Activated CD8-positive, alpha-beta T cell treated with anti-CD3 and anti-CD28 coated beads, Interleukin-2, amount 10 ng/mL, durations not matched to agents 7 days and 5 days (primary cell): Measurements from ENCODE around the gene TMEM132E. TPM values are rescaled to one million over a fixed set of nuclear protein-coding genes. Genes with fewer than 3 reads are reported as not detected.
A peak's percentile ranks its signal among the peaks of the same experiment; 100 is the strongest.

Experiments used
- ATAC-seq: fragments of 150-1000 bp; cut with Tn5 transposase; one replicate; pipeline ENCODE4 v1.10.0; 2021; ENCODE audit warnings: moderate library complexity
- CTCF ChIA-PET: fragments of 350-600 bp; sonication (Branson Sonifier 250); formaldehyde crosslinking; loops from one replicate; lab custom pipeline; 2021; ENCODE audit warnings: antibody characterized with exemption; lab: Charles Lee
- POLR2A ChIA-PET: fragments of 350-600 bp; sonication (Branson Sonifier 250); formaldehyde crosslinking; loops from one replicate; lab custom pipeline; 2021; ENCODE audit warnings: antibody characterized with exemption; lab: Charles Lee
- DNase-seq: peaks from one replicate; pipeline ENCODE4 v3.0.0-alpha.2; 2020
- H3K27ac Mint-ChIP-seq: one replicate; pipeline ENCODE4 v1.8.0; 2021; ENCODE audit warnings: mild to moderate bottlenecking, mixed read lengths
- H3K27me3 Mint-ChIP-seq: one replicate; pipeline ENCODE4 v1.8.0; 2021; ENCODE audit warnings: low read depth, mixed read lengths
- H3K36me3 Mint-ChIP-seq: one replicate; pipeline ENCODE4 v1.8.0; 2021; ENCODE audit warnings: low read depth, mixed read lengths
- H3K4me1 Mint-ChIP-seq: one replicate; pipeline ENCODE4 v1.8.0; 2021; ENCODE audit warnings: low read depth, mixed read lengths
- H3K4me3 Mint-ChIP-seq: one replicate; pipeline ENCODE4 v1.8.0; 2021; ENCODE audit warnings: mild to moderate bottlenecking, mixed read lengths
- H3K9me3 Mint-ChIP-seq: one replicate; pipeline ENCODE4 v1.8.0; 2022; ENCODE audit warnings: mixed read lengths; ENCODE audit not compliant: insufficient read depth
- total RNA-seq, 2 experiments: library from RNA; stranded (reverse); gene quantifications; one replicate each; pipeline ENCODE4 v1.2.3, GENCODE V29; 2021

Gene TMEM132E
- total RNA-seq, 2 experiments from 2014 or later, result not detected

GRCh38 chr17:34624767-34625383 is 45.5 kb downstream of the TMEM132E start:
- CTCF ChIA-PET, result no interaction called here
- H3K4me3 Mint-ChIP-seq, result no peak overlapping the region
- peaks cover 44% of the 10 kb centered on the region for H3K27me3 Mint-ChIP-seq

GRCh38 chr17:34626121-34626681 is 46.8 kb downstream of the TMEM132E start:
- ChIA-PET CTCF (no interaction called here), POLR2A (no interaction called here)
- no peaks in the 10 kb centered on the region for H3K36me3 Mint-ChIP-seq
- ATAC-seq, result no peak
- H3K4me3 Mint-ChIP-seq, result no peak overlapping the region
- H3K9me3 Mint-ChIP-seq, result no peaks in the 10 kb centered on the region
- H3K4me1 Mint-ChIP-seq, result no peaks in the 10 kb centered on the region
- no peak overlapping the region for H3K27ac Mint-ChIP-seq
- H3K27me3 Mint-ChIP-seq, result peaks cover 48% of the 10 kb centered on the region
- no peak for DNase-seq

More at GRCh38 chr17:34624767-34625383, 45.5 kb downstream of the TMEM132E start:
- Mint-ChIP-seq H3K4me1 (no peaks in the 10 kb centered on the region), H3K9me3 (no peaks in the 10 kb centered on the region), H3K27ac (no peak overlapping the region), H3K36me3 (no peaks in the 10 kb centered on the region)
- no peak for ATAC-seq
- POLR2A ChIA-PET, result no interaction called here
- DNase-seq, result no peak

GRCh38 chr17:34628879-34629278 is 49.5 kb downstream of the TMEM132E start:
- Mint-ChIP-seq H3K27me3 (peaks cover 42% of the 10 kb centered on the region), H3K27ac (no peak overlapping the region)
- CTCF ChIA-PET, result interaction anchor here (2.2 kb wide), 1 partner anchor 9 kb away, joined by 7 read pairs; no protein-coding TSS in a partner anchor

GRCh38 chr17:34633351-34633750 is 54.0 kb downstream of the TMEM132E start:
- no peak for DNase-seq
- no peak overlapping the region for H3K27ac Mint-ChIP-seq

More at GRCh38 chr17:34628879-34629278, 49.5 kb downstream of the TMEM132E start:
- no peaks in the 10 kb centered on the region for H3K4me1 Mint-ChIP-seq
- no peaks in the 10 kb centered on the region for H3K9me3 Mint-ChIP-seq
- no peak overlapping the region for H3K4me3 Mint-ChIP-seq
- H3K36me3 Mint-ChIP-seq, result no peaks in the 10 kb centered on the region
- no peak for DNase-seq
- ATAC-seq, result no peak
- POLR2A ChIA-PET, result no interaction called here

GRCh38 chr17:34633760-34634159 is 54.4 kb downstream of the TMEM132E start:
- no peak for ATAC-seq
- peaks cover 3% of the 10 kb centered on the region for H3K4me1 Mint-ChIP-seq
- ChIA-PET CTCF (no interaction called here), POLR2A (no interaction called here)
- no peaks in the 10 kb centered on the region for H3K9me3 Mint-ChIP-seq
- no peak overlapping the region for H3K27ac Mint-ChIP-seq
- no peak overlapping the region for H3K4me3 Mint-ChIP-seq
- no peaks in the 10 kb centered on the region for H3K36me3 Mint-ChIP-seq
- no peak for DNase-seq
- H3K27me3 Mint-ChIP-seq, result peaks cover 18% of the 10 kb centered on the region

More at GRCh38 chr17:34633351-34633750, 54.0 kb downstream of the TMEM132E start:
- peaks cover 18% of the 10 kb centered on the region for H3K27me3 Mint-ChIP-seq
- no peaks in the 10 kb centered on the region for H3K9me3 Mint-ChIP-seq
- no peaks in the 10 kb centered on the region for H3K36me3 Mint-ChIP-seq
- peaks cover 3% of the 10 kb centered on the region for H3K4me1 Mint-ChIP-seq
- ChIA-PET CTCF (no interaction called here), POLR2A (no interaction called here)
- no peak for ATAC-seq
- no peak overlapping the region for H3K4me3 Mint-ChIP-seq

- no peaks in the 10 kb centered on the region for H3K36me3 Mint-ChIP-seq
- no peaks in the 10 kb centered on the region for H3K9me3 Mint-ChIP-seq
- H3K4me1 Mint-ChIP-seq, result peaks cover 3% of the 10 kb centered on the region
- no peak overlapping the region for H3K27ac Mint-ChIP-seq
- DNase-seq, result no peak
- H3K27me3 Mint-ChIP-seq, result peaks cover 15% of the 10 kb centered on the region
- ATAC-seq, result no peak
- CTCF ChIA-PET, result interaction anchor here (1.5 kb wide), 1 partner anchor 92 kb away, joined by 3 read pairs; no protein-coding TSS in a partner anchor
- POLR2A ChIA-PET, result no interaction called here
- no peak overlapping the region for H3K4me3 Mint-ChIP-seq
Measured at GRCh38 chr17:34634551-34635160, 55.3 kb downstream of the TMEM132E start.

- no peaks in the 10 kb centered on the region for H3K36me3 Mint-ChIP-seq
- no peak overlapping the region for H3K4me3 Mint-ChIP-seq
- peaks cover 3% of the 10 kb centered on the region for H3K4me1 Mint-ChIP-seq
- no peaks in the 10 kb centered on the region for H3K9me3 Mint-ChIP-seq
- DNase-seq (no peak), ATAC-seq (no peak)
- peaks cover 13% of the 10 kb centered on the region for H3K27me3 Mint-ChIP-seq
- CTCF ChIA-PET, result no interaction called here
- no peak overlapping the region for H3K27ac Mint-ChIP-seq
- POLR2A ChIA-PET, result no interaction called here
Measured at GRCh38 chr17:34635876-34636275, 56.5 kb downstream of the TMEM132E start.

- DNase-seq, result no peak
- ChIA-PET POLR2A (no interaction called here), CTCF (interaction anchor here (1.0 to 2.7 kb wide), 5 partner anchors 9 to 219 kb away, joined by 3 to 23 read pairs (median 7); no protein-coding TSS in a partner anchor)
- no peak for ATAC-seq
- Mint-ChIP-seq H3K9me3 (no peaks in the 10 kb centered on the region), H3K4me1 (peaks cover 3% of the 10 kb centered on the region), H3K4me3 (no peak overlapping the region), H3K27ac (no peak overlapping the region), H3K36me3 (no peaks in the 10 kb centered on the region), H3K27me3 (peaks cover 16% of the 10 kb centered on the region)
Measured at GRCh38 chr17:34637041-34637547, 57.7 kb downstream of the TMEM132E start.

- peak; percentile 87 for DNase-seq
- H3K27ac Mint-ChIP-seq, result no peak overlapping the region
- H3K27me3 Mint-ChIP-seq, result peaks cover 16% of the 10 kb centered on the region
- peak overlapping the region; percentile 30 for H3K4me3 Mint-ChIP-seq
- H3K36me3 Mint-ChIP-seq, result no peaks in the 10 kb centered on the region
- peaks cover 3% of the 10 kb centered on the region for H3K4me1 Mint-ChIP-seq
- POLR2A ChIA-PET, result no interaction called here
- H3K9me3 Mint-ChIP-seq, result no peaks in the 10 kb centered on the region
- ATAC-seq, result peak; percentile 99
- CTCF ChIA-PET, result interaction anchor here (0.6 to 2.7 kb wide), 17 partner anchors 9 to 482 kb away, joined by 3 to 23 read pairs (median 3); no protein-coding TSS in a partner anchor
Measured at GRCh38 chr17:34637548-34638525, 58.5 kb downstream of the TMEM132E start.

- CTCF ChIA-PET, result interaction anchor here (0.7 to 2.7 kb wide), 14 partner anchors 8 to 481 kb away, joined by 3 to 23 read pairs (median 4); no protein-coding TSS in a partner anchor
- Mint-ChIP-seq H3K27me3 (peaks cover 16% of the 10 kb centered on the region), H3K9me3 (no peaks in the 10 kb centered on the region), H3K36me3 (no peaks in the 10 kb centered on the region), H3K27ac (no peak overlapping the region), H3K4me3 (no peak overlapping the region), H3K4me1 (peaks cover 3% of the 10 kb centered on the region)
- DNase-seq (no peak), ATAC-seq (peak; percentile 5)
- POLR2A ChIA-PET, result no interaction called here
Measured at GRCh38 chr17:34638526-34639260, 59.3 kb downstream of the TMEM132E start.
